ENCODE measurements around the gene BORCS6. TPM values are rescaled to one million over a fixed set of nuclear protein-coding genes. Genes with fewer than 3 reads are reported as not detected.

BORCS6 gene
- total and polyA plus RNA-seq, 4 donors: 4.1 to 6.8 (median 5.7) TPM

DNA sequence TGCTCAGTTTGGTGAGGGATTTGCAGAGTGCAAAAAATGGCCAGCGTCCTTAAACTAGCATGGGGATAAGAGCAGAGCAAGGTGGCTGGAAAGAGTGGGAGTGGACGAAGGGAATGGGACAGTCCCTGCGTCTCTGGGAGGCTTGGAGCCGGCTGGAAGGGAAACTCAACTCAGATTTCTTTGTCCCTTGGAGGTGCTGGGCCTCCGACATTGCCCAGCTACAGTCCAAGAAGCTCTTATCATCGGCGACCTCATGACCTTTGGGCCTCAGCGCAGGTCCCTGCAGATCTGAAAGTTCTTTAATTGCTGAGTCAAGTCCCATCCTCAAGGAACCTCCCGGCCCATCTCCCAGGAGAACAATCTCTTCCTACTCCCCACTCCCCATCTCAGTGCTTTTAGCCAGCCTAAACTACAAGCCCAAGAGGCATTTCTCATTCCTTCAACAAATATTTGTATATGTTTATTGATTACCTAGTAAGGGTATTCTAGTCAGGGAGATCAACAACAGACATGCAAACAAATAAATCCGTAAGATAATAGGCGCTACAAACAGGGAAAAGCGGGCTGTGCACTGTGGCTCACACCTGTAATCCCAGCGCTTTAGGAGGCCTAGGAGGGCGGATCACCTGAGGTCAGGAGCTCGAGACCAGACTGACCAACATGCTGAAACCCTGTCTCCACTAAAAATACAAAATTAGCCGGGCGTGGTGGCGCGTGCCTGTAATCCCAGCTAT is 12.8 kb downstream of the BORCS6 start:
- TF ChIP-seq FOXA2 (IDR thresholded peaks at IDR 0.05) (no peak), ZBTB33 (IDR thresholded peaks at IDR 0.05) (no peak), SP1 (IDR thresholded peaks at IDR 0.05) (no peak), NR2F2 (IDR thresholded peaks at IDR 0.05) (no peak), HNF4A (conservative IDR thresholded peaks at IDR 0.05) (no peak), ATF3 (IDR thresholded peaks at IDR 0.05) (no peak), RAD21 (IDR thresholded peaks at IDR 0.05) (no peak), RXRA (IDR thresholded peaks at IDR 0.05) (no peak), JUND (IDR thresholded peaks at IDR 0.05) (no peak), FOXA1 (IDR thresholded peaks at IDR 0.05) (no peak), GABPA (IDR thresholded peaks at IDR 0.05 in 1 of 2, conservative IDR thresholded peaks at IDR 0.05 in 1 of 2) (no peak), MAX (IDR thresholded peaks at IDR 0.05) (no peak), REST (IDR thresholded peaks at IDR 0.05) (no peak)
- TF ChIP-seq, protein P1, sequence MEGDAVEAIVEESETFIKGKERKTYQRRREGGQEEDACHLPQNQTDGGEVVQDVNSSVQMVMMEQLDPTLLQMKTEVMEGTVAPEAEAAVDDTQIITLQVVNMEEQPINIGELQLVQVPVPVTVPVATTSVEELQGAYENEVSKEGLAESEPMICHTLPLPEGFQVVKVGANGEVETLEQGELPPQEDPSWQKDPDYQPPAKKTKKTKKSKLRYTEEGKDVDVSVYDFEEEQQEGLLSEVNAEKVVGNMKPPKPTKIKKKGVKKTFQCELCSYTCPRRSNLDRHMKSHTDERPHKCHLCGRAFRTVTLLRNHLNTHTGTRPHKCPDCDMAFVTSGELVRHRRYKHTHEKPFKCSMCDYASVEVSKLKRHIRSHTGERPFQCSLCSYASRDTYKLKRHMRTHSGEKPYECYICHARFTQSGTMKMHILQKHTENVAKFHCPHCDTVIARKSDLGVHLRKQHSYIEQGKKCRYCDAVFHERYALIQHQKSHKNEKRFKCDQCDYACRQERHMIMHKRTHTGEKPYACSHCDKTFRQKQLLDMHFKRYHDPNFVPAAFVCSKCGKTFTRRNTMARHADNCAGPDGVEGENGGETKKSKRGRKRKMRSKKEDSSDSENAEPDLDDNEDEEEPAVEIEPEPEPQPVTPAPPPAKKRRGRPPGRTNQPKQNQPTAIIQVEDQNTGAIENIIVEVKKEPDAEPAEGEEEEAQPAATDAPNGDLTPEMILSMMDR (IDR thresholded peaks at IDR 0.05; ENCODE audit: low read depth, low read length, missing input control): no peak
- H3K27ac ChIP-seq (ENCODE audit: low read depth in 1 of 2, low read length in 2 of 2): peak overlapping the region in 1 of 2 donors; percentile 65
- H3K9me3 ChIP-seq (ENCODE audit: control insufficient read depth in 4 of 4, low read length in 3 of 4): no peaks in the 10 kb centered on the region
- no peaks in the 10 kb centered on the region for H3K36me3 ChIP-seq (ENCODE audit: control insufficient read depth in 4 of 4, insufficient read depth in 3 of 4, low read depth in 1 of 4, low read length in 3 of 4)
- H3K4me1 ChIP-seq (ENCODE audit: control insufficient read depth in 4 of 4, insufficient read depth in 4 of 4, low read length in 3 of 4): peaks cover 2 to 31% (median 19%) of the 10 kb centered on the region in 4 donors
- H3K27me3 ChIP-seq (ENCODE audit: control insufficient read depth in 4 of 4, insufficient read depth in 4 of 4, low read length in 3 of 4): no peaks in the 10 kb centered on the region
- WGBS: 75% methylated on average over 19 of the region's 19 CpGs
- no peak for DNase-seq (ENCODE audit: low spot score)
- H3K4me3 ChIP-seq (ENCODE audit: low read depth in 1 of 3, low read length in 3 of 3): peak overlapping the region in 1 of 3 donors; percentile 63
- H3K9ac ChIP-seq (ENCODE audit: low read depth in 1 of 2, low read length in 2 of 2): peak overlapping the region in 1 of 2 donors; percentile 42

All from liver (tissue), 9 donors.